T-helper 2 cell (primary cell): ENCODE data around the gene MAP4.
"Not testable (repeated sequence)": the region's sequence is repeated elsewhere in the genome, so short reads cannot be mapped to it uniquely, and the experiment has no call there.

Source experiments
- DNase-seq, 5 experiments: peaks; one replicate each; pipeline versions ENCODE4 v3.0.0 to v3.0.0-alpha.2; 2012 to 2022

Gene MAP4

DNA sequence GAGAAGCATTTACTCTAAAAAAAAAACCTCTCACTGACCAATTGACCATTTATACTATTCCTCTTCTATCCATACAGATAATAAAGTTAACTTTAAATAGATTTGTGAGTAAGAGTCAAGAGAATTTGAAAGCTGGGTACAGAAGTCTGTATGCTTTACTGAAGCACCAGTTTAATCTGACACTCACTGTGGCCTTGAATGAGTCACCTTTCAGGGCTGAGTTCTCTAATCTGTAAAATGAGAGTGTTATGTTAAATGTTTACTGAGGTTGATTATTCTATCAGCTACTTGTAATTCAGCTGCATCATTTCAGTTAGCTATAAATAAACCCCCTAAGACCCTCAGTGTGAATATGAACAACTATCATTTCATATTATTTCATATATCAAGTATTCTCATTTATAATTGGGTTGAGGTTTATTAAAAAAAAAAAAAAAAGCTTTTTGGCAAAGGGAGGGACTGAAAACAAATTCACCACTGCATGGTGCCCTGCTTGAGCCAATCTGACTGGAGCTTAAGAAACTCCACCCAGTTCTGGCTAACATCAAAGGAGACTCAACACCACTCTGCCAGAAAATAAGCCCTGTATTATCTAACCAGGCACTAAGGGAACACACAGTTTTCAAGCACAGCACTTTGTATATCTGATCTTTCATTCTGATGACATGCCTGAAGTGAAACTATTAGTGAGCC is 2.8 kb downstream of the MAP4 start:
- DNase-seq: peak in 1 of 5 experiments; percentile 34

DNA sequence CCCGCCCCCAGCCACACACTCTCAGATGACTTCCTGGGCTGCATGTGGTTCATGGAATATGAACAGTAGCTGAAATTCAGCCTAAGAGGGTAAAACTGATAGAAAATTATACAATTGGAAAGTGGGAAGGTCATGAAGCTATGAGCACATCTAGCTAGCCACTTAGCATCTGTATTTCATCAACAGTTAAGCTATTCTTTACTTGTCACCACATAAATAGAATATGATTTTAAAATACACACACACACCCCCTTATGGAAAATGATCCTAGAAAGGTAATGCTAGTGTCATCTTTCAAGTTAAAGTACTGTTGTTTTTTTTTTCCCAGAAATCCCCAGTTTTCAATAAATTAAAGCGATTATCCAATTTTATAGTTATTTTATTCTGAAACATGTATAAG is 3.6 kb downstream of the MAP4 start:
- no peak for DNase-seq

DNA sequence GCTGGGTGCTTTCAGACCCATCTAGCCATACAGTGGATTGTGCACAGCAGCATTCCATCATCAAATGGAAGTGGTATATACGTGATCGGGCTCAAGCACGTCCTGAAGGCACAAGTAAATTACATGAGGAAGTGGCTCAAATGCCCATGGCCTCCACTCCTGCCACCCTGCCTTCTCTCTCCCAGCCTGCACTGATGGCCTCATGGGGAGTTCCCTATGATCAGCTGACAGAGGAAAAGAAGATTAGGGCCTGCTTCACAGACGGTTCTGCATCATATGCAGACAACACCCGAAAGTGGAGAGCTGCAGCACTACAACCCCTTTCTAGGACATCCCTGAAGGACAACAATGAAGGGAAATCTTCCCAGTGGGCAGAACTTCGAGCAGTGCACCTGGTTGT is 8.2 kb downstream of the MAP4 start:
- DNase-seq: not testable (repeated sequence)

- not testable (repeated sequence) for DNase-seq
These were observed 8.9 kb downstream of the MAP4 start for GRCh38 chr3:48007361-48007760.

GRCh38 chr3:48006794-48007193 is 9.4 kb downstream of the MAP4 start:
- not testable (repeated sequence) for DNase-seq

DNA sequence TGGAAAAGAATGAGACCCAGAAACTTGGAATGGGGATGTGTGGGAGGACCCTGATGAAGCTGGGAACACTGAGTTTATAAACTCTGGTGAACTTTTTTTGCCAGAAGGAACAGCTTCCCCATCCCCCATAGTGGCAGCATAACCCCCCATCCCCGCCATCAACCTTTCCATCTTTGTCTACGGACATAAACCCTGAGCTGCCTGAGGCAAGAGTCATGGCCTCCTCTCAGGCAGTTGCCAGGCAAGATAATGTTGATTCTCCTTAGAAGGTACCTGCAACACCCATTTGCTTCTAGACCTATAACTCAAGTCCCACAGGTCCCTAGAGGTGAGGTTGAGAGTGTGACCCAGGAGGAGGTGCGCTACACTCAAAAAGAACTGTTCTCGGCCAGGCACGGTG is 11.5 kb downstream of the MAP4 start:
- DNase-seq: no peak

DNA sequence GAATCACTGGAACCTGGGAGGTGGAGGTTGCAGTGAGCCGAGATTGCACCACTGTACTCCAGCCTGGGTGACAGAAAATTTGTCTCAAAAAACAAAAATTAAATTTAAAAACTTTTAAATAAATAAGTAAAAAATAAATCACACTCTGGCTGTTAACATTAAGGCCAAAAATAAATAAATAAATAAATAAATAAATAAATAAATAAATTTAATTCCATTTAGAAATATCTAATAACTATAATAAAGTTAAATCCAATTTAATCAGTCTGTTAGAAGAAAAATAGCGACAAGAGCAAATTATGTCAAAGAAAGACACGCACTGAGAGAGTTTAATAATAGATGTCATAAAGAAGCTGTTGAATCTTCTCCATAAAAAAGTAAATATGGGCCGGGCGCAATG is 13.4 kb downstream of the MAP4 start:
- no peak for DNase-seq

DNA sequence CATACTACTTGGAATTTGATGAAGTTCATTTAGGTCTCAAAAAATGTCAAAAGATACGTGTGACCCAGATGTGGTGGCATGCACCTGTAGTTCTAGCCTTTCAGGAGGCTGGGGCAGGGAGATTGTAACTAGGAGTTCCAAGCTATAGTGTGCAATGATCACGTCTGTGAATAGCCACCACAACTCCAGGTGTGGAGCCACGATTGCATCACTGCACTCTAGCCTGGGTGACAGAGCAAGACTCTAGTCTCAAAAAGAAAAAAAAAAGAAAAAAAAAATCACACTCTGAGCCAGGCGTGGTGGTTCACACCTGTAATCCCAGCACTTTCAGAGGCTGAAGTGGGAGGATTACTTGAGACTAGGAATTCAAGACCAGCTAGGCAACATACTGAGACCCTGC is 14.2 kb downstream of the MAP4 start:
- DNase-seq: no peak

- no peak for DNase-seq
These were observed 16.0 kb downstream of the MAP4 start for GRCh38 chr3:48000212-48000611.

GRCh38 chr3:47996440-47996839 is 19.8 kb downstream of the MAP4 start:
- DNase-seq: peak in 1 of 5 experiments; percentile 6

- DNase-seq: no peak
These were observed 22.0 kb downstream of the MAP4 start for GRCh38 chr3:47994180-47994579.

GRCh38 chr3:47991341-47991740 is 24.9 kb downstream of the MAP4 start:
- DNase-seq: no peak

DNA sequence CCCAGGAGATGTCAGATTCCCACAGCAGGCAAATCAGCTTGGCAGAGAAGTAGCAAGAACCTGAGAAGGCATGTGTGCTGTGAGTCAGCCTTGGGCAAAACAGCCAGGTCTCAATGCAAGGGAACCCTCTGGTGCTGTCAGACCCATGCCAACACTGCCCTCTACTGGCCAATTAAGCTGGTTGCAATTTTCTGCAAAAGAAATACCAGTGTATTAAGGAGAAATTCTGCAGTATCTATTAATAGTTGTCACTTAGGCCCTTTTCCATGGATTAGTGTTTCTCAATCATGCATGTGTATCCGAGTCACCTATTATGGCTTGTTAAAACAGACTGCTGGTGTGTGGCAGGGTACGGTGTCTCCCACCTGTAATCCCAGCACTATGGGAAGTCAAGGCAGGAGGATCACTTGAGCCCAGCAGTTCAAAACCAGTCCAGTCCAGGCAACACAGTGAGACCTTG is 26.2 kb downstream of the MAP4 start:
- peak; percentile 12 to 83 (median 43) for DNase-seq

GRCh38 chr3:47985381-47985780 is 30.8 kb downstream of the MAP4 start:
- no peak for DNase-seq

GRCh38 chr3:47984075-47984728 is 32.0 kb downstream of the MAP4 start:
- DNase-seq: no peak

DNA sequence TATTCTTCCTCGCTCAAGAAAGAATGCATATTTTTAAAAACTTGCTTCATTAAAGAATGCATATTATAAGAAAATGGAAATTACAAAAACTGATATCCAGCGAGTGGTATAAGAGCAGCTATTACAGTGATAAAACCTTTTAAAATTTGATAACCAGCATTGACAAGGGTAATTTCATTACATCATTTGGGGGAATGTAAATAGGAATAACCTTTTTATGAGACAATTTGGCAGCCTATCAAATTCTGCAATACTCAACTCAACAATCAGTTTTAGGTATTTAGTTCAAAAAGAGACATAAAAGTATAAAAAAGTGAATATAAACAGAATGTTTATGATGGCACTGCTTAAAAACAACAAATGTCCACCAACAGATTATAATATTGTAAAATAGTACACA is 35.4 kb downstream of the MAP4 start:
- DNase-seq: no peak

GRCh38 chr3:47979070-47979469 is 37.1 kb downstream of the MAP4 start:
- DNase-seq: no peak

DNA sequence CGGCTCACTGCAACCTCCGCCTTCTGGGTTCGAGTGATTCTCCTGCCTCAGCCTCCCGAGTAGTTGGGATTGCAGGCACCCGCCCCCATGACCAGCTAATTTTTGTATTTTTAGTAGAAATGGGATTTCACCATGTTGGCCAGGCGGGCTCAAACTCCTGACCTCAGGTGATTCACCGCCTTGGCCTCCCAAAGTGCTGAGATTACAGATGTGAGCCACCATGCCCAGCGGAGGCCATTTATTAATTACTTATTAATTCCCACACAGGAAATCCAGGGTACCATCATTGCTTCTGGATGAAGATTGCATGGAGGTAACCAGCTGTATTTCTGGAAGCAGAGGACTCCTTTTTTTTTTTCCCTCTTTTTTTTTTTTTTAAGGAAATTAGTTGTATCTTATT is 37.8 kb downstream of the MAP4 start:
- DNase-seq: no peak

- DNase-seq: no peak
These were observed 40.0 kb downstream of the MAP4 start for GRCh38 chr3:47976135-47976732.

GRCh38 chr3:47974974-47975470 is 41.2 kb downstream of the MAP4 start:
- DNase-seq: no peak

DNA sequence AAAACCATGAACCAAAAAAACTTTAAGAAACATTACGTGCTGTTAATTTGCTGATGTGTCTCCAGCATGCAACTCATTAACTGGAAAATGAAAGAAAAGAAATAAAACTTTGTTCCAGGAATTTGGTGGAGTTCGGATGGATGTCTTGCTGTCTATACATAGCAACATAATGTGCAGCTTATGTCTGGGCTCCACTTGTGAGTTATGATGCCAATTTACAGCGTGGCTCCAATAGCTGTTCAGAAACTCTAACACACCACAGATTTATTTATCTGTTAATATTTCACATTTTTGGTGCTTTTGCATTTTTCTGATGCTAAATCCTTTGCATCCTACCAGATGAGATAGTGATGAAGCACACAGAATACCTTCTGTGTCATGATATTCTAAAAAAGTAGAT is 45.1 kb downstream of the MAP4 start:
- DNase-seq: no peak

- no peak for DNase-seq
These were observed 51.5 kb downstream of the MAP4 start for GRCh38 chr3:47964740-47965139.

GRCh38 chr3:47961815-47962606 is 54.2 kb downstream of the MAP4 start:
- peak in 2 of 5 experiments; percentile 18 to 79 for DNase-seq
